ENCODE measurements around the gene TAMM41.

DNA sequence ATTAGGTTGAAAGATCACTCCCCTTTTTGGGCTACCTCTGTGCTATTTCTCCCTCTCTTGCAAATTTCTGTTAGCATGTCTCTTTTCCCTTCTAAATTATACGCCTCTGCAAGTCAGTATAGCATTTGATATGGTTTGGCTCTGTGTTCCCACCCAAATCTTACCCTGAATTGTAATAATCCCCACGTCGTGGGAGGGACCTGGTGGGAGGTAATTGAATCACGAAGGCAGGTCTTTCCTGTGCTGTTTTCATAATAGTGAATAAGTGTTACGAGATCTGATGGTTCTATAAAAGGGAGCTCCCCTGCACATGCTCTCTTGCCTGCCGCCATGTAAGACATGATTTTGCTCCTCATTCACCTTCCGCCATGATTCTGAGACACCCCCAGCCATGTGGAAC lies 41.0 kb downstream of the TAMM41 start:
- TF ChIP-seq, protein P1, sequence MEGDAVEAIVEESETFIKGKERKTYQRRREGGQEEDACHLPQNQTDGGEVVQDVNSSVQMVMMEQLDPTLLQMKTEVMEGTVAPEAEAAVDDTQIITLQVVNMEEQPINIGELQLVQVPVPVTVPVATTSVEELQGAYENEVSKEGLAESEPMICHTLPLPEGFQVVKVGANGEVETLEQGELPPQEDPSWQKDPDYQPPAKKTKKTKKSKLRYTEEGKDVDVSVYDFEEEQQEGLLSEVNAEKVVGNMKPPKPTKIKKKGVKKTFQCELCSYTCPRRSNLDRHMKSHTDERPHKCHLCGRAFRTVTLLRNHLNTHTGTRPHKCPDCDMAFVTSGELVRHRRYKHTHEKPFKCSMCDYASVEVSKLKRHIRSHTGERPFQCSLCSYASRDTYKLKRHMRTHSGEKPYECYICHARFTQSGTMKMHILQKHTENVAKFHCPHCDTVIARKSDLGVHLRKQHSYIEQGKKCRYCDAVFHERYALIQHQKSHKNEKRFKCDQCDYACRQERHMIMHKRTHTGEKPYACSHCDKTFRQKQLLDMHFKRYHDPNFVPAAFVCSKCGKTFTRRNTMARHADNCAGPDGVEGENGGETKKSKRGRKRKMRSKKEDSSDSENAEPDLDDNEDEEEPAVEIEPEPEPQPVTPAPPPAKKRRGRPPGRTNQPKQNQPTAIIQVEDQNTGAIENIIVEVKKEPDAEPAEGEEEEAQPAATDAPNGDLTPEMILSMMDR (IDR thresholded peaks at IDR 0.05) = no peak
- TF ChIP-seq EP300 (IDR thresholded peaks at IDR 0.05) = no peak

Measured in gastroesophageal sphincter (tissue), 3 donors.